ENCODE measurements around the gene DCP1B. TPM values are rescaled to one million over a fixed set of nuclear protein-coding genes. Genes with fewer than 3 reads are reported as not detected.

DCP1B gene
- total RNA-seq, 2 donors from 2014 or later = 9.6 to 10.8 TPM

GRCh38 chr12:1915082-1915968 is 88.9 kb downstream of the DCP1B start:
- no peaks in the 10 kb centered on the region for H3K9me3 ChIP-seq
- intact Hi-C loops (cut with DNase I) = loop anchor here (5.0 kb wide), 1 partner anchor 93 kb away; the partner anchor contains the start of gene LRTM2
- no peak overlapping the region for H3K4me3 ChIP-seq
- H3K4me1 ChIP-seq = no peaks in the 10 kb centered on the region
- no peaks in the 10 kb centered on the region for H3K36me3 ChIP-seq
- TF ChIP-seq CTCF (IDR thresholded peaks at IDR 0.05) = no peak
- no peak overlapping the region for H3K27ac ChIP-seq
- peak; percentile 13 for DNase-seq
- no peak overlapping the region for H3K9ac ChIP-seq (ENCODE audit: low read depth in 2 of 2, low read length in 2 of 2)
- H3K27me3 ChIP-seq = no peaks in the 10 kb centered on the region

GRCh38 chr12:1914114-1914911 is 89.9 kb downstream of the DCP1B start:
- H3K4me1 ChIP-seq = no peaks in the 10 kb centered on the region
- no peak overlapping the region for H3K27ac ChIP-seq
- no peak for TF ChIP-seq CTCF (IDR thresholded peaks at IDR 0.05)
- H3K27me3 ChIP-seq = no peaks in the 10 kb centered on the region
- H3K4me3 ChIP-seq = no peak overlapping the region
- no peaks in the 10 kb centered on the region for H3K9me3 ChIP-seq
- peak; percentile 13 for DNase-seq
- intact Hi-C loops (cut with DNase I) = no loop called here
- H3K36me3 ChIP-seq = no peaks in the 10 kb centered on the region
- H3K9ac ChIP-seq (ENCODE audit: low read depth in 2 of 2, low read length in 2 of 2) = no peak overlapping the region

- H3K36me3 ChIP-seq = no peaks in the 10 kb centered on the region
- intact Hi-C loops (cut with DNase I) = no loop called here
- H3K4me1 ChIP-seq = no peaks in the 10 kb centered on the region
- no peak for TF ChIP-seq CTCF (IDR thresholded peaks at IDR 0.05)
- no peaks in the 10 kb centered on the region for H3K9me3 ChIP-seq
- H3K27me3 ChIP-seq = no peaks in the 10 kb centered on the region
- no peak overlapping the region for H3K27ac ChIP-seq
- no peak overlapping the region for H3K9ac ChIP-seq (ENCODE audit: low read depth in 2 of 2, low read length in 2 of 2)
- no peak for DNase-seq
- H3K4me3 ChIP-seq = no peak overlapping the region
Observed at GRCh38 chr12:1913377-1914113, 90.7 kb downstream of the DCP1B start.

- H3K4me1 ChIP-seq = no peaks in the 10 kb centered on the region
- H3K27me3 ChIP-seq = no peaks in the 10 kb centered on the region
- no peak for TF ChIP-seq CTCF (IDR thresholded peaks at IDR 0.05)
- H3K4me3 ChIP-seq = no peak overlapping the region
- H3K9me3 ChIP-seq = no peaks in the 10 kb centered on the region
- no peak overlapping the region for H3K9ac ChIP-seq (ENCODE audit: low read depth in 2 of 2, low read length in 2 of 2)
- DNase-seq = no peak
- no peak overlapping the region for H3K27ac ChIP-seq
- H3K36me3 ChIP-seq = no peaks in the 10 kb centered on the region
- intact Hi-C loops (cut with DNase I) = no loop called here
Observed at GRCh38 chr12:1912580-1913376, 91.5 kb downstream of the DCP1B start.
